HEK293T (cell line): ENCODE data around the gene PPP6R1.
A peak's percentile ranks its signal among the peaks of the same experiment; 100 is the strongest.

Experiments
- CTCF ChIA-PET: fragments of 350-600 bp; formaldehyde crosslinking; extraction: SDS; loops from one replicate; lab custom pipeline; 2021; ENCODE audit warnings: antibody characterized with exemption, inconsistent platforms; lab: Yijun Ruan, JAX
- POLR2A ChIA-PET: fragments of 350-600 bp; formaldehyde crosslinking; extraction: SDS; loops from one replicate; lab custom pipeline; 2020; ENCODE audit warnings: antibody characterized with exemption, inconsistent platforms; lab: Yijun Ruan, JAX
- DNase-seq: peaks from one replicate; pipeline ENCODE4 v3.0.0; 2012; ENCODE audit warnings: mixed read lengths; ENCODE audit errors: extremely low spot score
- ARNT ChIP-seq: fragments of 450-650 bp; IDR thresholded peaks from 2 replicates; pipeline ENCODE4 v1.6.1; 2017; ENCODE audit warnings: mild to moderate bottlenecking
- BHLHE40 ChIP-seq: fragments of 450-650 bp; IDR thresholded peaks from 2 replicates; pipeline ENCODE4 v1.6.1; 2016; ENCODE audit warnings: mild to moderate bottlenecking, moderate library complexity, borderline replicate concordance
- CTBP1 ChIP-seq: fragments of 450-650 bp; IDR thresholded peaks from 2 replicates; pipeline ENCODE4 v1.6.1; 2016; ENCODE audit warnings: borderline replicate concordance
- ELF4 ChIP-seq: fragments of 450-650 bp; IDR thresholded peaks from 2 replicates; pipeline ENCODE4 v1.6.1; 2017; ENCODE audit warnings: antibody characterized with exemption
- FOXA1 ChIP-seq: fragments of 450-650 bp; IDR thresholded peaks from 2 replicates; pipeline ENCODE4 v1.6.1; 2016; ENCODE audit warnings: mild to moderate bottlenecking
- FOXK2 ChIP-seq: fragments of 450-650 bp; IDR thresholded peaks from 2 replicates; pipeline ENCODE4 v1.6.1; 2016; ENCODE audit warnings: mild to moderate bottlenecking
- FOXM1 ChIP-seq: fragments of 450-650 bp; IDR thresholded peaks from 2 replicates; pipeline ENCODE4 v1.6.1; 2017; ENCODE audit warnings: mild to moderate bottlenecking, borderline replicate concordance
- HDGF ChIP-seq: fragments of 450-650 bp; IDR thresholded peaks from 2 replicates; pipeline ENCODE4 v1.6.1; 2017; ENCODE audit warnings: antibody characterized with exemption, borderline replicate concordance
- L3MBTL2 ChIP-seq: fragments of 450-650 bp; conservative IDR thresholded peaks from 2 replicates; pipeline ENCODE4 v1.6.1; 2016; ENCODE audit warnings: mild to moderate bottlenecking
- LEF1 ChIP-seq: fragments of 450-650 bp; IDR thresholded peaks from 2 replicates; pipeline ENCODE4 v1.6.1; 2017; ENCODE audit warnings: mild to moderate bottlenecking, borderline replicate concordance
- NFRKB ChIP-seq: fragments of 450-650 bp; IDR thresholded peaks from 2 replicates; pipeline ENCODE4 v1.6.1; 2016; ENCODE audit warnings: mild to moderate bottlenecking, moderate library complexity
- PKNOX1 ChIP-seq: fragments of 450-650 bp; IDR thresholded peaks from 2 replicates; pipeline ENCODE4 v1.6.1; 2016
- SP1 ChIP-seq: fragments of 450-650 bp; IDR thresholded peaks from 2 replicates; pipeline ENCODE4 v1.6.1; 2017
- SUZ12 ChIP-seq: fragments of 450-650 bp; IDR thresholded peaks from 2 replicates; pipeline ENCODE4 v1.6.1; 2016; ENCODE audit warnings: mild to moderate bottlenecking
- TARDBP ChIP-seq: fragments of 450-650 bp; IDR thresholded peaks from 2 replicates; pipeline ENCODE4 v1.6.1; 2016
- ZNF384 ChIP-seq: fragments of 450-650 bp; IDR thresholded peaks from 2 replicates; pipeline ENCODE4 v1.6.1; 2016

Gene PPP6R1

GRCh38 chr19:55198651-55199050 lies 60.2 kb downstream of the PPP6R1 start:
- ChIA-PET POLR2A (interaction anchor here (1.1 to 1.2 kb wide), 2 partner anchors 9 to 18 kb away, joined by 3 read pairs; no protein-coding TSS in a partner anchor), CTCF (no interaction called here)
- DNase-seq, result no peak
- TF ChIP-seq NFRKB (no peak), ELF4 (no peak), LEF1 (no peak), TARDBP (no peak), FOXM1 (no peak), HDGF (no peak), BHLHE40 (no peak), CTBP1 (no peak), ZNF384 (no peak), PKNOX1 (no peak), SUZ12 (no peak), L3MBTL2 (no peak), FOXA1 (no peak)

- peak; percentile 59 for DNase-seq
- POLR2A ChIA-PET, result interaction anchor here (1.1 to 1.2 kb wide), 2 partner anchors 9 to 19 kb away, joined by 3 read pairs; no protein-coding TSS in a partner anchor
- CTCF ChIA-PET, result no interaction called here
- peak; percentile 63 for TF ChIP-seq L3MBTL2
- no peak for TF ChIP-seq NFRKB
- no peak for TF ChIP-seq CTBP1
- TF ChIP-seq SUZ12, result peak; percentile 91
- TF ChIP-seq FOXA1, result no peak
- no peak for TF ChIP-seq FOXM1
- TF ChIP-seq HDGF, result no peak
- TF ChIP-seq PKNOX1, result no peak
Observed at GRCh38 chr19:55197528-55197927, 61.3 kb downstream of the PPP6R1 start.

- TF ChIP-seq PKNOX1 (no peak), LEF1 (no peak), SUZ12 (0 out of 2 replicates have a peak, but pooled peaks have one; percentile 53)
- CTCF ChIA-PET, result no interaction called here
Observed at GRCh38 chr19:55196803-55197202, 62.0 kb downstream of the PPP6R1 start.

GRCh38 chr19:55193481-55193880 lies 65.3 kb downstream of the PPP6R1 start:
- TF ChIP-seq BHLHE40 (no peak), FOXM1 (no peak), FOXA1 (no peak), HDGF (no peak), FOXK2 (no peak), CTBP1 (no peak), PKNOX1 (no peak), ARNT (no peak), L3MBTL2 (no peak), TARDBP (no peak), ZNF384 (no peak), SP1 (no peak), ELF4 (no peak), LEF1 (no peak), SUZ12 (no peak), NFRKB (no peak)
- ChIA-PET POLR2A (no interaction called here), CTCF (no interaction called here)
- no peak for DNase-seq

More at GRCh38 chr19:55196803-55197202, 62.0 kb downstream of the PPP6R1 start:
- POLR2A ChIA-PET, result interaction anchor here (1.1 kb wide), 1 partner anchor 10 kb away, joined by 3 read pairs; no protein-coding TSS in a partner anchor
- DNase-seq, result no peak

GRCh38 chr19:55189403-55189835 lies 69.4 kb downstream of the PPP6R1 start:
- POLR2A ChIA-PET, result interaction anchor here (1.0 kb wide), 1 partner anchor 10 kb away, joined by 3 read pairs; no protein-coding TSS in a partner anchor
- CTCF ChIA-PET, result no interaction called here
- TF ChIP-seq HDGF, result no peak
- no peak for TF ChIP-seq CTBP1
- TF ChIP-seq ZNF384, result no peak
- no peak for TF ChIP-seq SUZ12
- TF ChIP-seq FOXA1, result no peak
- TF ChIP-seq FOXM1, result no peak
- no peak for TF ChIP-seq BHLHE40
- TF ChIP-seq PKNOX1, result no peak
- TF ChIP-seq SP1, result no peak
- TF ChIP-seq NFRKB, result no peak
- no peak for DNase-seq
